Naive thymus-derived CD8-positive, alpha-beta T cell (primary cell): ENCODE measurements around the gene ITGAE. TPM values are rescaled to one million over a fixed set of nuclear protein-coding genes. Genes with fewer than 3 reads are reported as not detected.

Experiments
- ATAC-seq, 2 donors: fragments of 150-1000 bp; cut with Tn5 transposase in 1 of 2; sonication (Bioruptor Pico), chemical (Tn5 transposase) in 1 of 2; 1 replicate in 1 of 2; 2 replicates in 1 of 2; pipeline ENCODE4 v1.10.0; 2021; ENCODE audit warnings: mild to moderate bottlenecking in 2 of 2, moderate library complexity in 2 of 2
- POLR2A ChIA-PET: fragments of 350-600 bp; sonication (Branson Sonifier 250); formaldehyde crosslinking; loops from one replicate; lab custom pipeline; 2021; ENCODE audit warnings: antibody characterized with exemption; lab: Charles Lee
- DNase-seq, 10 donors: peaks; one replicate each; pipeline versions ENCODE4 v3.0.0 to v3.0.0-alpha.2; 2020 to 2022
- H3K27ac Mint-ChIP-seq, 10 donors: one replicate each; pipeline ENCODE4 v1.8.0; 2020 to 2022; ENCODE audit warnings: mild to moderate bottlenecking in 10 of 10, mixed read lengths in 10 of 10, moderate library complexity in 4 of 10, inconsistent platforms in 1 of 10
- H3K27me3 Mint-ChIP-seq, 5 donors: one replicate each; pipeline ENCODE4 v1.8.0; 2021 to 2022; ENCODE audit warnings: mixed read lengths in 5 of 5
- H3K36me3 Mint-ChIP-seq, 3 donors: one replicate each; pipeline ENCODE4 v1.8.0; 2020 to 2022; ENCODE audit warnings: mixed read lengths in 3 of 3, mild to moderate bottlenecking in 2 of 3, inconsistent platforms in 1 of 3
- H3K4me1 Mint-ChIP-seq, 4 donors: one replicate each; pipeline ENCODE4 v1.8.0; 2021 to 2022; ENCODE audit warnings: mixed read lengths in 4 of 4
- H3K4me3 Mint-ChIP-seq, 10 donors: one replicate each; pipeline ENCODE4 v1.8.0; 2020 to 2022; ENCODE audit warnings: mild to moderate bottlenecking in 10 of 10, mixed read lengths in 10 of 10, moderate library complexity in 6 of 10, inconsistent platforms in 1 of 10
- H3K9me3 Mint-ChIP-seq, 9 donors: one replicate each; pipeline ENCODE4 v1.8.0; 2020 to 2022; ENCODE audit warnings: mixed read lengths in 9 of 9, mild to moderate bottlenecking in 3 of 9, inconsistent platforms in 1 of 9, moderate library complexity in 1 of 9
- polyA plus RNA-seq, 3 donors: library from polyadenylated mRNA; unstranded; fragments of 300-500 nt; fragmentation: Illumina TruSeq; gene quantifications; one replicate each; pipeline ENCODE4 v1.2.3, GENCODE V29; 2021
- total RNA-seq, 8 experiments: library from RNA in 2 of 8; stranded (reverse) in 2 of 8; gene quantifications; one replicate each; pipeline ENCODE4 v1.2.3 and lab custom pipeline; 2021 to 2026

The ITGAE gene
- total and polyA plus RNA-seq, 5 experiments from 2014 or later = 24.5 to 58.1 (median 52.7) TPM

DNA sequence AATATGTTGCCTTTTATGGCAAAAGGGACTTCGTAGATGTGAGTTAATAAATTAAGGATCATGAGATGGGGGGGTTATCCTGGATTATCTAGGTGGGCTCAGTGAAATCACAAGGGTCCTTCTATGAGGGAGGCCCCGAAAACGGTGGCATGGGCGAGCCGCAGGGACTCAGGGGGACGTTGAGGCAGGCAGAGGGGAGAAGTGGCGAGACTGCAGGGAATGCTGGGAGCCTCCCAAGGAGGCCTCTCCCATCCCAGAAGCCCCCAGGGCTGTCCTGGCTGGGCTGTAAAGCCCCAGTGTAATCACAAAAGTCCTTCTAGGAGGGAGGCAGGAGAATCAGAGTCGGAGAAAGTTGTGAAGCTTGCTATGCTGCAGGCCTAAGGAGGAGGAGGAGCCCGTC lies 35.0 kb downstream of the ITGAE start:
- ATAC-seq = no peak
- H3K27ac Mint-ChIP-seq = peak overlapping the region; percentile 85 to 98 (median 96)

DNA sequence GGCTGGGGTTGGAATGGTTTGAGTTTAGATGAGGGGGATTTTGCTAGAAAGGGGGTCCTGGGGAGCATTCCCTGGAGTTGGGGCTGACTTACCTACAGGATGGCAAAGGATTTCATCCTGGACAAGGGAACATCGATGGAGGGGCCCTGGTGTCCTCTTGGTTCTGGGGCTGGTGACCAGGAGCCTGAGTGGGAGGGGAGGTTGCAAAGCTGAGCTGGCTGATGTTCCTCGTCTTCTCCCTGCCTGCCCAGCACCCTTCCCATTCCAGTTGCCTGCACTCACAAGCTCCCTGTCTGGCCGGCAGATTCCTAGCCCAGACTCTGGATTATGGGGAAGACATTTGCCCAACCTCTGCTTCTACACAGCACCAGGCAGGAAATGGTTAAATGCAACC lies 37.2 kb downstream of the ITGAE start:
- ATAC-seq (no peak), DNase-seq (peak in 1 of 10 donors; percentile 31)
- H3K27ac Mint-ChIP-seq = peak overlapping the region in 9 of 10 donors; percentile 41 to 98 (median 83)
- POLR2A ChIA-PET = interaction anchor here (1.2 to 1.6 kb wide), 3 partner anchors 9 to 25 kb away, joined by 4 to 8 read pairs (median 7); no protein-coding TSS in a partner anchor
- peaks cover 30 to 66% (median 63%) of the 10 kb centered on the region in 4 donors for H3K4me1 Mint-ChIP-seq
- peak overlapping the region in 7 of 10 donors; percentile 49 to 91 (median 61) for H3K4me3 Mint-ChIP-seq
- H3K36me3 Mint-ChIP-seq = peaks cover 0 to 10% (median 0%) of the 10 kb centered on the region in 3 donors
- H3K9me3 Mint-ChIP-seq = peaks cover 0 to 4% (median 0%) of the 10 kb centered on the region in 9 donors
- no peaks in the 10 kb centered on the region for H3K27me3 Mint-ChIP-seq

More for the DNA sequence above, 35.0 kb downstream of the ITGAE start:
- H3K27me3 Mint-ChIP-seq = no peaks in the 10 kb centered on the region
- peaks cover 0 to 5% (median 0%) of the 10 kb centered on the region in 3 donors for H3K36me3 Mint-ChIP-seq
- H3K4me1 Mint-ChIP-seq = peaks cover 39 to 83% (median 81%) of the 10 kb centered on the region in 4 donors
- peak overlapping the region; percentile 64 to 89 (median 80) for H3K4me3 Mint-ChIP-seq
- POLR2A ChIA-PET = interaction anchor here (1.0 to 1.6 kb wide), 2 partner anchors 10 to 14 kb away, joined by 3 read pairs; no protein-coding TSS in a partner anchor
- peaks cover 0 to 4% (median 0%) of the 10 kb centered on the region in 9 donors for H3K9me3 Mint-ChIP-seq
- no peak for DNase-seq

DNA sequence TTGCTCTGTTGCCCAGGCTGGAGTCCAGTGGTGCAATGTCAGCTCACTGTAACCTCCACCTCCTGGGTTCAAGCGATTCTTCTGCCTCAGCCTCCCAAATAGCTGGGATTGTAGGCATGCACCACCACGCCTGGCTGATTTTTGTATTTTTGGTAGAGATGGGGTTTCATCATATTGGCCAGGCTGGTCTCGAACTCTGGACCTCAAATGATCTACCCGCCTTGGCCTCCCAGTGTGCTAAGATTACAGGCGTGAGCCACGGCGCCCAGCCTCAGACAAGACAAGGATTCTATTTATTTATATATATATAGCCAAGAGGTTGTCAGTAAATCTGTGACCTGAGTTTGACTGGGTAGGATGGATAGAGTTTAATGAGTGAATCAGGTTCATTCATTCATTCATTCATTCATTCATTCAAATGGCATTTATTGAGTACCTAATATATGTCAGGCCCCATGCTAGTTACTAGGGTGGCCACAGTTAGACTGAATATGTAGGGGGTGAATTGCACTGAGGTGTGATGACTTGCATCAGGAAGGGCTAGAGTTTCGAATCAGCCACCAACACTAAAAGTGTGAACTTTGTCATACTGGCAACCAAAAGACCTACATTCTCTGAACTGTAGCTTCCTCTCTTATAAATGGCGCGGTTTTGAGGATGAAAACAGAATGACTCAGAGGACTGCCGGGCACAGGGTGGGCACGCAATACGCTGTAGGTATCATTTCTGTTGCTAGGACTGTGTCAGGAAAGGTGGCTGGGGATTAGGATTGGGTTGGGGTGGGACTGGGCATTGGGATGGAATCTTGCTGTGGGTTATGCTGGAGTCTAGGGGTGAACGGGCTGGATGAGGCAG lies 37.8 kb downstream of the ITGAE start:
- ATAC-seq (no peak), DNase-seq (peak in 2 of 10 donors; percentile 27 to 40)
- POLR2A ChIA-PET = interaction anchor here (0.6 to 1.5 kb wide), 3 partner anchors 10 to 25 kb away, joined by 3 to 7 read pairs (median 4); no protein-coding TSS in a partner anchor
- Mint-ChIP-seq H3K27ac (peak overlapping the region in 8 of 10 donors; percentile 41 to 98 (median 84)), H3K4me1 (peaks cover 25 to 60% (median 57%) of the 10 kb centered on the region in 4 donors), H3K9me3 (peaks cover 0 to 2% (median 0%) of the 10 kb centered on the region in 9 donors), H3K27me3 (no peaks in the 10 kb centered on the region), H3K36me3 (peaks cover 0 to 6% (median 0%) of the 10 kb centered on the region in 3 donors), H3K4me3 (peak overlapping the region in 7 of 10 donors; percentile 49 to 91 (median 61))

DNA sequence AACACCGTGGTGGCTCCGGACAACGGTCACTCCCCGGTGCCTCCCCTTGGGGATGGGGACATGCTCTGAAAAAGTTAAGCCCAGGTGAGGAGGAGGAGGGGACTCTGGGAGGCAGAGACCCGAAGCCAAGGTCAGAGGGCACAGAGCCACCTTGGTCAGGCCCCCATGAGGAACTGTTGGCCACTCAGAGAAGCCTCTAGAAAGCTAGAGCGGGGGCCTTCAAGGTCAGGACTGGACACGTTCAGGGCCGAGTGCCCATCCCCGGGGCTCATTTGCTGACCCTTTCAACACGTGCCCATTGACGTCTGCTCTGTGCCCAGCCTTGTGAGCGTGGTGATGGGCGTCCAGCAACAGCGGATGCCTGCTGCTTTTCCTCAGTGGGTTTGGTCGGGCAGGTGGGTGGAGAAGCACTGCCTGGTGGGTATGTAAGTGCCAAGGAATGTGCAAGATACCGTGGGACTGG lies 39.0 kb downstream of the ITGAE start:
- peak overlapping the region in 1 of 10 donors; percentile 10 for H3K4me3 Mint-ChIP-seq
- peaks cover 0 to 2% (median 0%) of the 10 kb centered on the region in 9 donors for H3K9me3 Mint-ChIP-seq

DNA sequence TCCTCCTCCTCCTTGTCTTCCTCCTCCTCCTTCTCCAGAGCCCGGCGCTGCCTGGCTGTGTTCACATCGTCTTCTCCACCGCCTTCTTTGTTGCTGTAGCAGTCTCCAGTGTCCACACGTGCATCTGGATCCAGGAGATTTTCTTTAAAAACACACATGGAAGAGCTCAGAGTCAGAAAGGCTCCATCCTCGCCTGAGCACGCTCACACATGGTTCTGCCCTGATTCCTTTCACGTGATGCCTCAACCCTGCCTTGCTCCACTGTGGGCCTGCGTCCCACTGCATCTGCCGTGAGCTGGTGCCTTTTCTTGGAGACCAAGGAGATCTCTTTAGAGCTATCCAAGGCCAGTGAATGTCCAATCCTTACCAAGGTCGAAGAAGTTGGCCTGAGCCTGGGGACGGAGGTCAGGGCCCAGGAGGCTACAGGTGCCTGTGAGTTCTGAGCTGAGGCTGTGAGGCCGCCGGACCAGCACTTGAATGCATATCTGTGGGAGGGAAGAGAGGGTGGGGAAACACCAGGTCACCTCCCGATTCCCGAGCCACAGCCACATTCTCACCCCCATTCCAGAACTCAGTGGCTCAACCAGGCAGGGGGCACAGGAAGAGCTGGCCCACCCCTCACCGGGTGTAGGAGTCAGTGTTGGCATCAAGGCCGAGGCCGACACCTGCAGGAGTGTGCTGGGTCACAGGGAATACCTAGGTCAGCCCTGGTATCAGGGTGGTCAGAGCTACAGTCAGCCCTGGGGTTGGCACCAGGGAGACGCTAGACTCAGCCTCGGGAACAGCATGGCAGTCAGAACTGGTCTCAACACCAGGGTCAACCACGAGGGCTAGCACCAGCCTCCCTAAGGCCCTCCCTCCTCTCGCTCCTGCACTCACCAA lies 39.7 kb downstream of the ITGAE start:
- no peaks in the 10 kb centered on the region for H3K27me3 Mint-ChIP-seq
- no peak for ATAC-seq
- peaks cover 0 to 6% (median 0%) of the 10 kb centered on the region in 3 donors for H3K36me3 Mint-ChIP-seq
- POLR2A ChIA-PET = interaction anchor here (0.8 to 2.5 kb wide), 5 partner anchors 8 to 31 kb away, joined by 3 to 8 read pairs (median 5); no protein-coding TSS in a partner anchor
- H3K27ac Mint-ChIP-seq = peak overlapping the region in 5 of 10 donors; percentile 6 to 82 (median 41)
- H3K4me1 Mint-ChIP-seq = peaks cover 23 to 50% (median 43%) of the 10 kb centered on the region in 4 donors
- no peak overlapping the region for H3K4me3 Mint-ChIP-seq
- peaks cover 0 to 2% (median 0%) of the 10 kb centered on the region in 9 donors for H3K9me3 Mint-ChIP-seq
- DNase-seq = peak in 1 of 10 donors; percentile 10

More for the DNA sequence above, 39.0 kb downstream of the ITGAE start:
- H3K4me1 Mint-ChIP-seq = peaks cover 25 to 54% (median 49%) of the 10 kb centered on the region in 4 donors
- POLR2A ChIA-PET = interaction anchor here (1.1 to 2.0 kb wide), 2 partner anchors 11 to 30 kb away, joined by 3 to 8 read pairs; no protein-coding TSS in a partner anchor
- ATAC-seq = no peak
- H3K27ac Mint-ChIP-seq = no peak overlapping the region
- DNase-seq = peak in 1 of 10 donors; percentile 42
- H3K36me3 Mint-ChIP-seq = peaks cover 0 to 6% (median 0%) of the 10 kb centered on the region in 3 donors
- no peaks in the 10 kb centered on the region for H3K27me3 Mint-ChIP-seq

DNA sequence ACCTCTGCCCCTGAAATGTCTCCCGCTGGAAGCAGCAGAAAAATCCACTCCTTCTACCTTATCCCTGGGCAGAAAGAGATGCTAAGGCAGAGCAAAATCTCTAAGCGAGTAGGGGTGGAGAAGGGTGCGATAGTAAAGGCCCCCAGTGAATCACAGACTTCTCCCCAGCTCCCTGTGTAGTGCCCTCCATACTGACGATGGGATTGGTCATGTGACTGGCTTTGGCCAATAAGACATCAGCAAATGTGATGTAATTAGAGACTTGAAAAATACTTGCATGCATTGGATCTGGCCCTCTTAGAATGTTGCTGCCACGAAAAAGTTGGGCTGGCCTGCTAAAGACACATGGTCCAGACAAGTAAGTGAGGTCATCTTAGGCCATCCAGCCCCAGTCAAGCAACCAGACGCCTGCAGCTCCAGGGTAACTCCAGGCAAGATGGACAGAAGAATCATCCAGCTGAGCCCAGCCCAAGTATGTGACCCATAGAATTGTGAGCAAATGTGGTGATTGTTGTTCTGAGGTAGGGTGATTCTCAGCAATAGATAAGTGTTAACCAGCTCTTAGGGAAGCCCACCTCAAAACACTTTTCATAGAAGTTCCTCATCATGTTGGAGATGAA lies 41.3 kb downstream of the ITGAE start:
- Mint-ChIP-seq H3K27ac (peak overlapping the region in 5 of 10 donors; percentile 9 to 60 (median 25)), H3K36me3 (peaks cover 0 to 6% (median 0%) of the 10 kb centered on the region in 3 donors), H3K4me1 (peaks cover 17 to 42% (median 37%) of the 10 kb centered on the region in 4 donors), H3K9me3 (no peaks in the 10 kb centered on the region), H3K27me3 (no peaks in the 10 kb centered on the region), H3K4me3 (peak overlapping the region in 2 of 10 donors; percentile 14 to 19)
- POLR2A ChIA-PET = interaction anchor here (1.7 to 2.5 kb wide), 2 partner anchors 10 to 12 kb away, joined by 4 to 5 read pairs; no protein-coding TSS in a partner anchor
- DNase-seq (peak in 1 of 10 donors; percentile 8), ATAC-seq (no peak)

DNA sequence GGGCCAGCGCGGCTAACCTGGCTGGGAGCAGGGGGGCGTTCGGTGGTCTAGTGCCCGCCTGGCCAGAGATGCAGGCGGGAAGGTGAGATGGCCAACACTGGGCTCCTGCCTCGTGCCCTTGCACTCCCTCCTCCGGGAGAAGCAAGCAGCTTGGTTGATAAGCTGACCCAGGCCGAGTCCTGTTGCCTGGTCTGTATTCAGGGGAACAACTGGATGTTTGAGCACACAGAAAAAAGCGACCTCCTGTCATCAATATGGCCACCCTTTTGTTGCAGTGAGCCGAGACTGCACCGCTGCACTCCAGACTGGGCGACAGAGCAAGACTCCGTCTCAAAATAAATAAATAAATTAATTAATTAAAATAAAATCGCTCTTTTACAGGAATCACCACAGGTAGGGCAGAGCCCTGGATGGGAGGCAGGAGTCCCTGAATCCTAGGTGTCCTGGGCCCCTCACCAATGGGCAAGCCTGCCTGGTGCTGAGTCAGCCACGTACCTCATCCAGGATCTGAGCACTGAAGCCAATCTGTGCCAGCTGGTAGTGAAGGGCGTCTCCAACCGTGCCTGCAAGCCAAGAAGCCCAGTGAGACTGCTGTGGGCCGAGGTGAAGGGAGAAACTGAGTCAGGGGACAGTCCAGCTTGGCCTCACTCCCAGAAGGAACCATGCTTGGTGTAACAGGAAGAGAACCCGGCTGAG lies 45.5 kb downstream of the ITGAE start:
- H3K4me3 Mint-ChIP-seq = peak overlapping the region; percentile 39 to 79 (median 56)
- peak overlapping the region; percentile 66 to 94 (median 84) for H3K27ac Mint-ChIP-seq
- POLR2A ChIA-PET = interaction anchor here (0.7 to 3.4 kb wide), 10 partner anchors 9 to 94 kb away, joined by 3 to 13 read pairs (median 4); no protein-coding TSS in a partner anchor
- peaks cover 20 to 44% (median 29%) of the 10 kb centered on the region in 4 donors for H3K4me1 Mint-ChIP-seq
- H3K36me3 Mint-ChIP-seq = peaks cover 0 to 6% (median 0%) of the 10 kb centered on the region in 3 donors
- no peak for ATAC-seq
- DNase-seq = no peak
- H3K27me3 Mint-ChIP-seq = no peaks in the 10 kb centered on the region
- H3K9me3 Mint-ChIP-seq = no peaks in the 10 kb centered on the region

DNA sequence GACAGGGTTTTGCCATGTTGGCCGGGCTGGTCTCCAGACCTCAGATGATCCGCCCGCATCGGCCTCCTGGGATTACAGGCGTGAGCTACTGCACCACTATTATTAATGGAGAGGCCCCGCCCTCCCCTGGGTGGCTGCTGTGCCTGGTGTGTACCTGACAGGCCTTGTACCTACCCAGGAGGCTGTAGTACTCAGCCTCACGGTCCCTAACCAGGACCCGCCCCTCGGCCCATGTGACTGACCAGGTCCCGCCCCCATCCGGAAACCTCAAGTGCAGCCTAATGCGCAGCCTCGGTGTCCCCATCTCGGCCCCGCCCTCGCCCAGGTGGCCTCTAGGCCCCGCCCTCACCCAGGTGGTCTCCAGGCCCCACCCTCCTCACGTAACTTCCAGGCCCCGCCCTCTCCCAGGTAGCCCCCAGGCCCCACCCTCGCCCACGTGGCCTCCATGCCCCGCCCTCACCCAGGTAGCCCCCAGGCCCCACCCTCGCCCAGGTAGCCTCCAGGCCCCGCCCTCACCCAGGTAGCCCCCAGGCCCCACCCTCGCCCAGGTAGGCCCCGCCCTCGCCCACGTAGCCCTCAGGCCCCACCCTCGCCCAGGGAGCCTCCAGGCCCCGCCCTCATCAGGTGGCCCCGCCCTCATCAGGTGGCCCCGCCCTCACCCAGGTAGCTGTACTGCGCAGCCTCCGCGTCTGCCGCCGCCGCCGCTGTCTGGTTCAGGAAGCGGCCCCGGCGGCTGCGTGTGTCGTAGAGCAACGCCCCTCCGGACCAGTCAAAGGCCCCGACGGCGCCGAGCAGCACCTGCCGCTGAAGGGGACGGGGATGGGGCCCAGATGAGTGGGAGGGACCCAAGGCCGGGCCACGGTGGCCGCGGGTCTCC lies 46.3 kb downstream of the ITGAE start:
- Mint-ChIP-seq H3K4me1 (peaks cover 18 to 47% (median 36%) of the 10 kb centered on the region in 4 donors), H3K36me3 (peaks cover 0 to 2% (median 0%) of the 10 kb centered on the region in 3 donors), H3K9me3 (no peaks in the 10 kb centered on the region), H3K27ac (peak overlapping the region in 9 of 10 donors; percentile 53 to 94 (median 80)), H3K27me3 (no peaks in the 10 kb centered on the region), H3K4me3 (peak overlapping the region in 7 of 10 donors; percentile 44 to 79 (median 58))
- DNase-seq (peak; percentile 66 to 89 (median 80)), ATAC-seq (peak; percentile 88 to 90)
- POLR2A ChIA-PET = interaction anchor here (0.9 to 3.4 kb wide), 7 partner anchors 10 to 93 kb away, joined by 3 to 13 read pairs (median 7); partner anchors contain the start of gene HASPIN

DNA sequence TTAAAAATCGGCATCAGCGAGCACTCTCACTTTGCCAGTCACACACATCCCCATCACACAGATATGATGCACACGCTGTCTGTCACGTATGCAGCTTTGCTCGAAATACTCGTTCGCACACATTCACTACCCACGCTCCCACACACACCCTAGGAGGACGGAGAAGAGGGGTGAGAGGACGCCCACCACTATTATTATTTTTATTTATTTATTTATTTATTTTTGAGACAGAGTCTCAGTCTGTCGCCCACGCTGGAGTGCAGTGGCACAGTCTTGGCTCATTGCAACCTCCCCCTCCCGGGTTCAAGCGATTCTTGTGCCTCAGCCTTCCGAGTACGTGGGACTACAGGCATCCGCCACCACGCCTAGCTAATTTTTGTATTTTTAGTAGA lies 46.9 kb downstream of the ITGAE start:
- Mint-ChIP-seq H3K36me3 (no peaks in the 10 kb centered on the region), H3K27me3 (no peaks in the 10 kb centered on the region), H3K4me3 (no peak overlapping the region), H3K4me1 (peaks cover 18 to 53% (median 40%) of the 10 kb centered on the region in 4 donors), H3K27ac (peak overlapping the region in 8 of 10 donors; percentile 38 to 92 (median 82)), H3K9me3 (no peaks in the 10 kb centered on the region)
- ATAC-seq (no peak), DNase-seq (no peak)
- POLR2A ChIA-PET = interaction anchor here (1.9 to 3.4 kb wide), 3 partner anchors 9 to 30 kb away, joined by 4 to 12 read pairs (median 7); partner anchors contain the start of gene HASPIN

DNA sequence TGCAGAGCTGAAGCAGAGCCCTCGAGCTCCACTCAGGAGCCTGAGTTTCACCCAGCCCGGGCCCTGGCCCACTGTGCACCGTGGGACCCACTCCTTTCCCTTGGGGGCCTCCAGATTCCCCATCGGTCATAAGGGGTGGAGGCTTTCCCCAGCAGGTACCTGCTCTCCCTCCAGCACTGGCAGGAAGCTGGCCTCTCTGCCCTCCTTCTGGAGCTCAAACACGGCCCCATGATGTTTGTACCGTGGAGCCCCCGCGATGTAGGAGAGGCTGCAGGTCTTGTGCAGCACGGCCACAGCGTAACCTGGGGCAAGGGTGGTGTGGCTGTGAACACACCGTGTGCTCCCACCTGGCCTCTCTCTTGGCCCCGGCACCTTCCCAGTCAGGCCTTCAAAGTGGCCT lies 47.4 kb downstream of the ITGAE start:
- Mint-ChIP-seq H3K4me3 (no peak overlapping the region), H3K27me3 (no peaks in the 10 kb centered on the region), H3K36me3 (no peaks in the 10 kb centered on the region), H3K4me1 (peaks cover 22 to 57% (median 45%) of the 10 kb centered on the region in 4 donors), H3K9me3 (no peaks in the 10 kb centered on the region), H3K27ac (peak overlapping the region in 7 of 10 donors; percentile 53 to 91 (median 82))
- no peak for DNase-seq
- POLR2A ChIA-PET = interaction anchor here (0.6 to 3.4 kb wide), 4 partner anchors 10 to 212 kb away, joined by 3 to 12 read pairs (median 6); partner anchors contain the start of gene HASPIN
- no peak for ATAC-seq
